Hypothalamus (tissue), 51 donors: ENCODE data around the gene OS9.
A peak's percentile ranks its signal among the peaks of the same experiment; 100 is the strongest.
"Not testable (repeated sequence)": the region's sequence is repeated elsewhere in the genome, so short reads cannot be mapped to it uniquely, and the experiment has no call there.

Experiments used
- DNase-seq, 51 donors: peaks; one replicate each; lab custom pipeline; 2025; lab: John Stamatoyannopoulos, UW

Gene OS9, protein sequence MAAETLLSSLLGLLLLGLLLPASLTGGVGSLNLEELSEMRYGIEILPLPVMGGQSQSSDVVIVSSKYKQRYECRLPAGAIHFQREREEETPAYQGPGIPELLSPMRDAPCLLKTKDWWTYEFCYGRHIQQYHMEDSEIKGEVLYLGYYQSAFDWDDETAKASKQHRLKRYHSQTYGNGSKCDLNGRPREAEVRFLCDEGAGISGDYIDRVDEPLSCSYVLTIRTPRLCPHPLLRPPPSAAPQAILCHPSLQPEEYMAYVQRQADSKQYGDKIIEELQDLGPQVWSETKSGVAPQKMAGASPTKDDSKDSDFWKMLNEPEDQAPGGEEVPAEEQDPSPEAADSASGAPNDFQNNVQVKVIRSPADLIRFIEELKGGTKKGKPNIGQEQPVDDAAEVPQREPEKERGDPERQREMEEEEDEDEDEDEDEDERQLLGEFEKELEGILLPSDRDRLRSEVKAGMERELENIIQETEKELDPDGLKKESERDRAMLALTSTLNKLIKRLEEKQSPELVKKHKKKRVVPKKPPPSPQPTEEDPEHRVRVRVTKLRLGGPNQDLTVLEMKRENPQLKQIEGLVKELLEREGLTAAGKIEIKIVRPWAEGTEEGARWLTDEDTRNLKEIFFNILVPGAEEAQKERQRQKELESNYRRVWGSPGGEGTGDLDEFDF

DNA sequence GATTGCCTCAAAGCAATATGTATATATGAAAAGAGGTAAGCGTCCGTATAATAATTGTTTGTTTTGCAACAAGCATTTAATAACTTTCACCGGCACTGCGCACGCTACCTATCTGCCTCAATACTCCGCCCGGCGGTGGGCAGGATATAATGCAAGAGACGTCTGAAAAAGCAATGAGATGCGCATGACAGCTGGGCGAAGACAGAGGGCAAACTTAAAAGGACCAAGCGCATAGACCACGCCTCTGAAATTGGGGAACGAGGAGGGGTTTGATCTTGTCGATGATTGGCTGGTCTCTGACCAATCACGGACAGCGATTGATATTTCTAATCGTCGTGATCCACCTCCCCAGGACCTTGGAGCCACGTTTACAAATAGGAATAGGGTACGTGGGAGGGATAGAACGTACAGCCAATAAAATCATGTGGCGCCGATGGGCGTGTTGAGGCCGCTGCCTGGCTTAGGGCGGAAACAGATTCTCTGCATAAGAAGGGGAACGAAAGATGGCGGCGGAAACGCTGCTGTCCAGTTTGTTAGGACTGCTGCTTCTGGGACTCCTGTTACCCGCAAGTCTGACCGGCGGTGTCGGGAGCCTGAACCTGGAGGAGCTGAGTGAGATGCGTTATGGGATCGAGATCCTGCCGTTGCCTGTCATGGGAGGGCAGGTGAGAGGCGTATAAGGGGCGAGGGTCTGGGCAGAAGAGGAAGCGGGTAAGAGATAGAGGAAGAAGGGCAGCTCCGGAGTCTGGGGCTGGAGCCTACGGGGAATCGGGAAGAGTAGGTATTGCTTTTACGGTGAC, at the start of gene OS9:
OS9 (plus strand) TSS at position 474 of the 800 bp plus-strand sequence; CDS start at position 504, 30 bp downstream.
- DNase-seq = peak; percentile 43 to 99 (median 95)

DNA sequence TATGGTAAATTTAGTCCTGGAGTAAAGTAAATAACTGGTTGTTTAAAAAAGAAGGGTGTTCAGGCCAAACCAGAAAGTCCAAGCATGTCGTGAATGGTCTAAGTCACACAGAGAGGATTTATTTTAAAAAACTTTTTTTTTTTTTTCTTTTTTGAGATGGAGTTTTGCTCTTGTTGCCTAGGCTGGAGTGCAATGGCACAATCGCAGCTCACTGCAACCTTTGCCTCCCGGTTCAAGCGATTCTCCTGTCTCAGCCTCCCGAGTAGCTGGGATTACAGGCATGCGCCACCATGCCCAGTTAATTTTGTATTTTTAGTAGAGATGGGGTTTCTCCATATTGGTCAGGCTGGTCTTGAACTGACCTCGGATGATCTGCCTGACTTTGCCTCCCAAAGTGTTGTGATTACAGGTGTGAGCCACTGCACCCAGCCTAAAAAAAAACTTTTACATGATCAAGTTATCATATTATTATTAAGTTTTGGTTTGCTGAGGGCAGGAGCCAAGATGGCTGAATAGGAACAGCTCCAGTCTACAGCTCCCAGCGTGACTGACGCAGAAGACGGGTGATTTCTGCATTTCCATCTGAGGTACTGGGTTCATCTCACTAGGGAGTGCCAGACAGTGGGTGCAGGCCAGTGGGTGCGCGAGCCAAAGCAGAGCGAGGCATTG, 47.8 kb upstream of the OS9 start:
- DNase-seq = not testable (repeated sequence)

DNA sequence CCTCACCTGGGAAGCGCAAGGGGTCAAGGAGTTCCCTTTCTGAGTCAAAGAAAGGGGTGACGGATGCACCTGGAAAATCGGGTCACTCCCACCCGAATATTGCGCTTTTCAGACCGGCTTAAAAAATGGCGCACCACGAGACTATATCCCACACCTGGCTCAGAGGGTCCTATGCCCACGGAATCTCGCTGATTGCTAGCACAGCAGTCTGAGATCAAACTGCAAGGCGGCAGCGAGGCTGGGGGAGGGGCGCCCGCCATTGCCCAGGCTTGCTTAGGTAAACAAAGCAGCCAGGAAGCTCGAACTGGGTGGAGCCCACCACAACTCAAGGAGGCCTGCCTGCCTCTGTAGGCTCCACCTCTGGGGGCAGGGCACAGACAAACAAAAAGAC, 47.3 kb upstream of the OS9 start:
- not testable (repeated sequence) for DNase-seq

DNA sequence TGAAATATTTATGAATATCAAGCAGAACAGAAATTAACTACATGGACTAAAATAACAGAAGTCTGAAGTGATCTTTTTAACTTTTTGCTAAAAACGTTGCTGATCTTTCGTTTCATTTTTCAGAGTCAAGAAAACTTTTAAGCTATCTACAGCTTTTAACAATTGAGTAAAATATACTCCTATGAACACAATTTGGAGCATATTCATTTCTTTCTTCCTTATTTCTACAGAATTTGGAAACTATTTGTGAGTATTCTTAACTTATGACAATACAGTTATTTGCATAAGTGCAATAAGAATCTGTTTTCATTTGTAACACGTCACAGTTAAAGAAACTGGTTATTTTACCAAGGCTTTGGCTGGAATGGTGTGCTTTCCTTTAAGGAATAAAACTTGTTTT, 39.9 kb upstream of the OS9 start:
- DNase-seq = no peak

DNA sequence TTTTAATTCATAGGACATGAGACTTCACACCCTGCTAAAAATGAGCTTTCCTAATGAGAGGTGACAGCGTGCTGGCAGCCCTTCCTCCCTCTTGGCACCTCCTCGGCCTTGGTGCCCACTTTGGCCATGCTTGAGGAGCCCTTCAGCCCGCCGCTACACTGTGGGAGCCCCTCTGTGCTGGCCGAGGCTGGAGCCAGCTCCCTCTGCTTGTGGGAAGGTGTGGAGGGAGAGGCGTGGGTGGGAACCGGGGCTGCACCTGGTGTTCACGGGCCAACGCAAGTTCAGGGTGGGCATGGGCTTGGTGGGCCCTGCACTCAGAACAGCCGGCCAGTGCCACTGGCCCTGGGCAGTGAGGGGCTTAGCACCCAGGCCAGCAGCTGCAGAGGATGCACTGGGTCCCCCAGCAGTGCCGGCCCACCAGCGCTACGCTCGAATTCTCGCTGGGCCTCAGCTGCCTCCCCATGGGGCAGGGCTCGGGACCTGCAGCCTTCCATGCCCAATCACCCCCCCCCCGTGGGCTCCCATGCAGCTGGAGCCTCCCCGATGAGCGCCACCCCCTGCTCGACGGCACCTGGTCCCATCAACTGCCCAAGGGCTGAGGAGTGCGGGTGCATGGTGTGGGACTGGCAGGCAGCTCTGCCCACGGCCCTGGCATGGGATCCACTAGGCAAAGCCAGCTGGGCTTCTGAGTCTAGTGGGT, 38.2 kb upstream of the OS9 start:
- DNase-seq = no peak

DNA sequence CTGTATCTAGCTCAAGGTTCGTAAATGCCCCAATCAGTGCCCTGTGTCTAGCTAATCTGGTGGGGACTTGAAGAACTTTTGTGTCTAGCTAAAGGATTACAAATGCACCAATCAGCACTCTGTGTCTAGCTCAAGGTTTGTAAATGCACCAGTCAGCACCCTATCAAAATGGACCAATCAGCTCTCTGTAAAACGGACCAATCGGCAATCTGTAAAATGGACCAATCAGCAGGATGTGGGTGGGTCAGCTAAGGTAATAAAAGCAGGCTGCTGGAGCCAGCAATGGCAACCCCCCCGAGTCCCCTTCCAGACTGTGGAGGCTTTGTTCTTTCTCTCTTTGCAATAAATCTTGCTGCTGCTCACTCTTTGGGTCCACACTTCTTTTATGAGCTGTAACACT, 37.5 kb upstream of the OS9 start:
- not testable (repeated sequence) for DNase-seq

DNA sequence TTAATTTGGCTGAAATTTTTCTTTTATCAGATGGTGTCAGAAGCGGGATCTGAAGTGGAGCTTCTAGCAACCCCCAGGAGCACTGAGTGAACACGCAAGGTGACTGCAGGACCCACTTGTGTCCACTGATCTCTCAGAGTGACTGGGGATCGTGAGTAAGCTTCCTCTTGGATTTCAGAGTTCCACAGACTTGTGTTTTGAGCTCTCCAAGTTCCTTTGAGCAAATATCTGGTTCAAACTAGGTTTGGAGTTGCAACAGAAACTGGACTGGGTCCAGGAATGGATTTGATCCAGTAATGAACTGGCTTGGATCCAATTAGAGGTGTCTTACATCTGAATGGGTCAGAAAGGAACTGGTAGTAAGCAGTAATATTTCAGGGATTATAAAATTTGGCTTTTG, 36.2 kb upstream of the OS9 start:
- DNase-seq = no peak

DNA sequence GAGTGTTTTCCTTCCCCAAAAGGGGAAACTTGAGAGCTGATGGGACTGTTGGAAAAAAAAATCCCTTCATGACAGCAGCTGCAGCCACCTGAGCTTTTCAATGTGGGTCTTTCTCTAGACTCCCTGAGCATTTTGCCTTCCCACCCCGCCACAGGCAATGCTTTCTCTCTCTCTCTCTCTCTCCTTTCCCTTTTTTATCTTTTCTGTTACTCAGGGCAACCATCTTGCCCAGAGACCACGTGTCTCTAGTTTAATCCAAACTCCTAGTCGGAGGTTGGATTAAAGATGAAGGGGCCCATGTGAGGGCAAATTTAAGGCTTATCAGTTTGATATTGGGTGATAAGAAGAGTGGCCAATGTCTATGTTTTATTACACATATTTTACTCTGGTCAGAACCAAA, 35.0 kb upstream of the OS9 start:
- DNase-seq = no peak

DNA sequence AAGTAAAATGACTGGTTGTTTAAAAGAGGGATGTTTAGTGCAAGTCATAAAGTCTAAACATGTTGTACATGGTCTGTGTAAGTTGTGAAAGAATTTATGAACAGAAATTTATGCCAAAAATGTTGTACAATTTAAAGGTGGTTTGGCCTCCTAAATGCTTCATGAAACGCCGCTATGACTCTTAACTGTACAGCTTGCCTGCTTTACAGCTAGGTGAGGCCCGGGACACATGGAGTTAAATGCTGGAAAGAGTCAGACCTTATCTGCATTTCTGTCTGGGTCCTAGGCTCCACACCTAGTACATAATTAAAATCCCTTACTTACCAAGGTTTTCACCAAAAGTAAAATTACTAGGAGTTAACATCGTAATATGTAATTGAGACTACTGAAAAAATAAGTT, 32.6 kb upstream of the OS9 start:
- no peak for DNase-seq

DNA sequence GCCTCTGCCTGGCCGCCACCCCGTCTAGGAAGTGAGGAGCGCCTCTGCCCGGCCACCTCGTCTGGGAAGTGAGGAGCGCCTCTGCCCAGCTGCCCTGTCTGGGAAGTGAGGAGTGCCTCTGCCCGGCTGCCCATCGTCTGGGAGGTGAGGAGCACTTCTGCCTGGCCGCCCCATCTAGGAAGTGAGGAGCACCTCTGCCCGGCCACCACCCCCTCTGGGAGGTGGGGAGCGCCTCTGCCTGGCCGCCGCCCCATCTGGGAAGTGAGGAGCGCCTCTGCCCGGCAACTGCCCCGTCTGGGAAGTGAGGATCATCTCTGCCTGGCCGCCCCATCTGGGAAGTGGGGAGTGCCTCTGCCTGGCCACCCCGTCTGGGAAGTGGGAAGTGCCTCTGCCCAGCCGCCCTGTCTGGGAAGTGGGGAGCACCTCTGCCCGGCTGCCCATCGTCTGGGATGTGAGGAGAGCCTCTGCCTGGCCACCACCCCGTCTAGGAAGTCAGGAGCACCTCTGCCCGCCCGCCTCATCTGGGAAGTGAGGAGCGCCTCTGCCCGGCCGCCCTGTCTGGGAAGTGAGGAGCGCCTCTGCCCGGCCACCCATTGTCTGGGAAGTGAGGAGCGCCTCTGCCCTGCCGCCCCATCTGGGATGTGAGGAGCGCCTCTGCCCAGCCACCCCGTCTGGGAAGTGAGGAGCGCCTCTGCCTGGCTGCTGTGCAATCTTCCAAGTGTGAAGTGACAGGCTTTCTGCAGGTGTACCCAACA, 28.7 kb upstream of the OS9 start:
- not testable (repeated sequence) for DNase-seq

DNA sequence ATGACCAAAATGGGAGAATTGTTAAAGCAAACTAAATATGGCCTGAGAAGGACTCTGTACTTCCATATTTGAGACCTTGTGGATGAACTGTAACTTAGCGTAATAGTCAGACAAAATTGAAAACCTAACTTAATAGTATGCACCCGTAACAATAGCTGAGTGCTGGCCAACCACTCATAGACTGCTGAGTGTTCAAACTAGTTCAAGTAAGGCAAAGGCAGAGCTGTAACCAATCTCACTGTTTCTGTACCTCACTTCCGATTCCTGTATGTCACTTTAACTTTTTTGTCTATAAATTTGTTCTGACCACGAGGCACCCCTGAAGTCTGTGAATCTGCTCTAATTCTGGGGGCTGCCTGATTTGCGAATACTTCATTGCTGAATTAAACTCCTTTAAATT, 27.0 kb upstream of the OS9 start:
- DNase-seq = no peak

DNA sequence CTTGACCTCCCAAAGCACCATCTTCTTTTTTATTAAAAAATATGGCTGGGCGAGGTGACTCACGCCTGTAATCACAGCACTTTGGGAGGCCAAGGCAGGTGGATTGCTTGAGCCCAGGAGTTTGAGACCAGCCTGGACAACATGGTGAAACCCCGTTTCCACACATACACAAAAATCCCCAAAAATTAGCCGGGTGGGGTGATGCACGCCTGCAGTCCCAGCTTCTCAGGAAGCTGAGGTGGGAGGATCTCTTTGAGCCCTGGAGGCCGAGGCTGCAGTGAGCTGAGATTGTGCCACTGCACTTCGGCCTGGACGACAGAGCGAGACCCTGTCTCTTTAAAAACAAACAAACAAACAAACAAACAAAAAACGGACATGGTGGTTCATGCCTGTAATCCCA, 24.2 kb upstream of the OS9 start:
- not testable (repeated sequence) for DNase-seq

DNA sequence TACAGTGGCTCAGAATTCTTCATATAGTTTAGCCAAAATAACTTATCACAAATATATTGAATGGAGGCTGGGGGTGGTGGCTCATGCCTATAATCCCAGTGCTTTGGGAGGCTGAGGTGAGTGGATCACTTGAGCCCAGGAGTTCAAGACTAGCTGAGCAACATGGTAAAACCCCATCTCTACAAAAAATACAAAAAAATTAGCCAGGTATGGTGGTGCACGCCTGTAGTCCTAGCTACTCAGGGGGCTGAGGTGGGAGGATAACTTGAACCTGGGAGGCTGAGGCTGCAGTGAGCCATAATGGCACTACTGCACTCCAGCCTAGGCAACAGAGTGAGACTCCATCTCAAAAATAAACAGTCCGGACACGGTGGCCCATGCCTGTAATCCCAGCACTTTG, 22.1 kb upstream of the OS9 start:
- DNase-seq = not testable (repeated sequence)

DNA sequence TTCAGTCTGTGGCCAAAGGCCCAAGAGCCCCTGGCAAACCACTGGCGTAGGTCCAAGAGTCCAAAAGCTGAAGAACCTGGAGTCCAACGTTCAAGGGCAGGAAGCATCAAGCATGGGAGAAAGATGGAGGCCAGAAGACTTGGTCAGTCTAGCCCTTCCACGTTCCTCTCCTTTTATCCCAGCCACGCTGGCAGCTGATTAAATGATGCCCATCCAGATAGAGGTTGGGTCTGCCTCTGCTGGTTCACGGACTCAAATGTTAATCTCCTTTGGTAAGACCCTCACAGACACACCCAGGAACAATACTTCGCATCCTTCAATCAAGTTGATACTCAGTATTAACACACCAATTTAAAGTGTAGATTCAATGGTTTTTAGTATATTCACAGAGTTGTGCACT, 21.1 kb upstream of the OS9 start:
- no peak for DNase-seq

DNA sequence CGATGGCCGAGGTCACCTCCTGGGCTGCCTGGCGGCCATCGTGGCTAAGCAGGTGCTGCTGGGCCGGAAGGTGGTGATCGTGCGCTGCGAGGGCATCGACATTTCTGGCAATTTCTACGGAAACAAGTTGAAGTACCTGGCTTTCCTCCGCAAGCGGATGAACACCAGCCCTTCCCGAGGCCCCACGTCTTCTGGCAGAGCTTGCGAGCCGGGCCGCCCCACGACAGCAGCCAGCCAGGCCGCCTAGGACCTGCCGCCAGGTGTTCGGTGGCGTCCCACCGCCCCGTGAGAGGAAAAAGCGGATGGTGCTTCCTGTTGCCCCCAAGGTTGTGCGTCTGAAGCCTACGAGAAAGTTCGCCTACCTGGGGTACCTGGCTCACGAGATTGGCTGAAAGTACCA, 19.2 kb upstream of the OS9 start:
- no peak for DNase-seq

DNA sequence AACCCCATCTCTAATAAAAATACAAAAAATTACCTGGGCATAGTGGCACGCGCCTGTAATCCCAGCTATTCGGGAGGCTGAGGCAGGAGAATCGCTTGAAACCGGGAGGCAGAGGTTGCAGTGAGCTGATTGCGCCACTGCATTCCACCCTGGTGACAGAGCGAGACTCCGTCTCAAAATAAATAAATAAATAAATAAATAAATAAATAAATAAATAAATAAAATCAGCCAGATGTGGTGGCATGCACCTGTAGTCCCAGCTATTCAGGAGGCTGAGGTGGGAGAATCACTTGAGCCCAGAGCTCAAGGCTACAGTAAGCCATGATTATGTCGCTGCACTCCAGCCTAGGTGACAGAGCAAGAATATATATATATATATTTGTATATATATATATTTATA, 16.0 kb upstream of the OS9 start:
- not testable (repeated sequence) for DNase-seq

DNA sequence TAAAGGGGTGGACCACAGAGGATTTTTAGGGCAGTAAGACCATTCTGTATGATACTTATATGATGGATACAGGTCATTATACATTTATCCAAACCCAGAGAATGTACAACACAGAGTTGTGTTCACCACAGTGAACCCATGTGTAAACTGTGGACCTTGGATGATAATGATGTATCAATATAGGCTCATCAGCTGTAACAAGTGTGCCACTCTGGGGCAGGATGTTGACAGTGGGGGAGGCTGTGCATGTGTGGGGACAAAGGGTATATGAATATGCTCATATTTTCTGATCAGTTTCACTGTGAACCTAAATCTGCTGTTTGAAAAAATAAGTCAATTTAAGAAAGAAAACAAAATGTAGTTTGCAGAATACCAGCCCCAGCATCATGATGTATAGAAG, 14.2 kb upstream of the OS9 start:
- no peak for DNase-seq

DNA sequence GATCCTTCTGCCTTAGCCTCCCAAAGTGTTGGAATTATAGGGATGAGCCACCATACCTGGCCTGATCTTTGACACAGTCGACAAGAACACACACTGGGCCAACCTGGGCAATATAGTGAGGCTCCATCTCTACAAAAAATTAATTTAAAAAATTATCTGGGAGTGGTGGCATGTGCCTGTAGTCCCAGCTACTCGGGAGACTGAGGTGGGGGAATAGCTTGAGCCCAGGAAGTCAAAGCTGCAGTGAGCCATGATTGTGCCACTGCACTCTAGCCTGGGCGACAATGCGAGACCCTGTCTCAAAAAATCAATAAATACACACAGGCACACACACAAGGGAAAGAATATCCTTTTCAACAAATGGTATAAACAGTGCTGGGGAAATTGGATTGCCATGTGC, 6.1 kb upstream of the OS9 start:
- no peak for DNase-seq

DNA sequence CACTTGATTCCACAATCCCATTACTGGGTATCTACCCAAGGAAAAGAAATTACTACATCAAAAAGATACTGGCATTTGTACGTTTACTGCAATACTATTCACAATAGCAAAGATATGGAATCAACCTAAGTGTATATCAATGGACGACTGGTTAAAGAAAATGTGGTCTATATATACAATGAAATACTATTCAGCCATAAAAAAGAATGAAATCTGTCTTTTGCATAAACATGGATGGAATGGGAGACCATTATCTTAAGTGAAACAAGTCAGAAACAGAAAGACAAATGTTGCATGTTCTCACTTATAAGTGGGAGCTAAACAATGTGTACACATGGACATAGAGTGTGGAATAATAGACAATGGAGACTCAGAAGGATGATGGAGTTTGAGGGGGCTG, 5.0 kb upstream of the OS9 start:
- DNase-seq = no peak

DNA sequence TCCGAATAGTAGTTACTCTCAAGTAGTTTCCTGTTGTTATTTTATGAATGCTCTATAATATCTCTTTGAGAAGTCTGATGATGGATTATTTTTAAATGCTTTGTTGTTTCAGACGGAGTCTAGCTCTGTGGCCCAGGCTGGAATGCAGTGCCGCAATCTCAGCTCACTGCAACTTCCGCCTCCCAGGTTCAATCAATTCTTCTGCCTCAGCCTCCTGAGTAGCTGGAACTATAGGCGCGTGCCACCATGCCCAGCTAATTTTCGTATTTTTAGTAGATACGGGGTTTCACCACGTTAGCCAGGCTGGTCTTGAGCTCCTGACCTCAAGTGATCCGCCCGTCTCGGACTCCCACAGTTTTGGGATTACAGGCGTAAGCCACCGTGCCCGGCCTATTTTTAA, 1.4 kb upstream of the OS9 start:
- no peak for DNase-seq
